C1 segment of cervical spinal cord (tissue), 14 donors: ENCODE data around the gene CLIP3.
"Not testable (repeated sequence)": the region's sequence is repeated elsewhere in the genome, so short reads cannot be mapped to it uniquely, and the experiment has no call there.

ENCODE experiments used
- DNase-seq, 14 donors: peaks; one replicate each; lab custom pipeline; 2025; lab: John Stamatoyannopoulos, UW

CLIP3 gene

DNA sequence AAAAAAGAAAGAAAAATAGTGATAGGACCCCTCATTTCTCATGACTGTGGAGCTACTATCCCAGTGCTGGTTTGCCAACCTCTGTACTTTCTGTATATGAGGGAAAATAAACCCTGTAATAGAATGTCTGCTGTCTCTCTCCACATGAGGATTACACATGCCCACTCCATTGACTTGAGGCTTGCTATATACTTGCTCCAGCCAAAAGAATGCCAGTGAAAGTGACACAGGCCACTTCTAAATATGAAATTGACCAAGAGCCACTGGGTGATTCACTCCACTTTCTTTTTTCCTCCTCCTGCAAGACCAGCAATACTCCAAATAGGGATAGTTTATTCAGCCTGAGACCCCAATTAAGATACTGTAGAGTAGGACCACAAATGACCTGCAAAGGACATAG is 15.2 kb upstream of the CLIP3 start:
- DNase-seq, result no peak

DNA sequence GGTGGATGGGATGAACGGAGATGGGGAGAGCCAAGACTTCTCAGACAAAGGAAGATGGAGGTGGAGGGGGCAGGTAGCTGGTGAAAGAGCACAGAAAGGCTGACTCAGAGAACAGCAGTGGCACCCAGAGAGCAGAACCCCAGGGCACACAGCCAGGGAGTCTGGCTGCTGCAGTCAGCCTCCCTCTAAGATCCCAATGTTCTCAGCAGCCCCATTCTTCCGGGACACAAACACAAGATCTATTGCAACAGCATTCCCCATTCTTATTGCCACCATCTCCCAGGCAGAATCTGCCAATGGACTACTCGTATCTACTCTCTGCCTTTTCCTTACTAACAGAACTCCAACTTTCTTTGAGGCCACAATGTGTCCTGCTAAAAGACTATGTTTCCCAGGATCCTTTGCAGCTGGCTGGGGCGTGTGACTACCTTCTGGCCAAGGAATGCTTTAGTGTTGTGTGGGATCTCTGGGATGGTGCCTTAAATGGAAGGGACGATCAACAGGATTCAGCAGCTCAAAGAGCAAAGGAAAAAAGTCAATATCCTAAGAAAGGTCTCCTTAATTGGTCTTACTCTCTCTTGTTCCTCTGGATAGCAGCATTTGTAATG is 13.9 kb upstream of the CLIP3 start:
- DNase-seq, result peak in 8 of 14 donors; percentile 9 to 70 (median 18)

DNA sequence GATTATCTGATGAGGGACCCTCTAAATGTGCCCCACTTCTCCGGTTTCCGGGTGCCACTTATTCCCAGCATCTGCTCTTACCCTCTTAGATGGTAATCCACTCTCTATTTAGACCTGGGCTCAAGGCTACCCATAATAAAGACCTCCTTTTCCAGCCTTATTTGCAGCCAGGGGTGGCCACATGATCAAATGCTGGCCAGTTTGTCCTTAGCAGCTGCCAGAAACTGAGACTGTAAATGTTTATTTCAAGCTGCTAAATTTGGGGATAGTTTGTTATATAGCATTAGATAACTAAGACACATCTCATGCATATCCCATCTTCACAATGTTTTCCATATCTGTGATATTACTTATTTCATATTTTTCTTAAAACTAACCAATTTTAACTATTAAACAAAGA is 11.3 kb upstream of the CLIP3 start:
- DNase-seq, result peak in 2 of 14 donors; percentile 4 to 9

DNA sequence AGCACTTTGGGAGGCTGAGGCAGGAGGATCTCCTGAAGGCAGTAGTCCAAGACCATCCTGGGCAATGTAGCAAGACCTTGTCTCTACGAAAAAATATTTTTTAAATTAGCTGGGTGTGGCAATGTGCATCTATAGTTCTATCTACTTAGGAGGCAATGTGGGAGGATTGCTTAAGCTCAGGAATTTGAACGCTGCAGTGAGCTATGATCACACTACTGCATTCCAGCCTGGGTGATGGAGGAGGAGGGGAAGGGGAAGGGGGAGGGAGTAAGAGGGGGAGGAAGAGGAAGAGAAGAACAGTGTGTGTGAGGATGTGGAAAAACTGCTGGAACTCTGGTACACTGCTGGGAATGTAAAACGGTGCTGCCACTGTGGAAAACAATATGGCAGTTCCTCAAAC is 9.2 kb upstream of the CLIP3 start:
- no peak for DNase-seq

GRCh38 chr19:36041092-36041491 is 8.4 kb upstream of the CLIP3 start:
- DNase-seq, result not testable (repeated sequence)

GRCh38 chr19:36040495-36040894 is 7.8 kb upstream of the CLIP3 start:
- DNase-seq, result no peak

- no peak for DNase-seq
Measured at GRCh38 chr19:36031308-36031707, 1.4 kb downstream of the CLIP3 start.

GRCh38 chr19:36030264-36031148 is 2.2 kb downstream of the CLIP3 start:
- DNase-seq, result peak in 1 of 14 donors; percentile 46

GRCh38 chr19:36028313-36029041 is 4.2 kb downstream of the CLIP3 start:
- peak in 1 of 14 donors; percentile 6 for DNase-seq

GRCh38 chr19:36027696-36028095 is 5.0 kb downstream of the CLIP3 start:
- DNase-seq, result no peak

DNA sequence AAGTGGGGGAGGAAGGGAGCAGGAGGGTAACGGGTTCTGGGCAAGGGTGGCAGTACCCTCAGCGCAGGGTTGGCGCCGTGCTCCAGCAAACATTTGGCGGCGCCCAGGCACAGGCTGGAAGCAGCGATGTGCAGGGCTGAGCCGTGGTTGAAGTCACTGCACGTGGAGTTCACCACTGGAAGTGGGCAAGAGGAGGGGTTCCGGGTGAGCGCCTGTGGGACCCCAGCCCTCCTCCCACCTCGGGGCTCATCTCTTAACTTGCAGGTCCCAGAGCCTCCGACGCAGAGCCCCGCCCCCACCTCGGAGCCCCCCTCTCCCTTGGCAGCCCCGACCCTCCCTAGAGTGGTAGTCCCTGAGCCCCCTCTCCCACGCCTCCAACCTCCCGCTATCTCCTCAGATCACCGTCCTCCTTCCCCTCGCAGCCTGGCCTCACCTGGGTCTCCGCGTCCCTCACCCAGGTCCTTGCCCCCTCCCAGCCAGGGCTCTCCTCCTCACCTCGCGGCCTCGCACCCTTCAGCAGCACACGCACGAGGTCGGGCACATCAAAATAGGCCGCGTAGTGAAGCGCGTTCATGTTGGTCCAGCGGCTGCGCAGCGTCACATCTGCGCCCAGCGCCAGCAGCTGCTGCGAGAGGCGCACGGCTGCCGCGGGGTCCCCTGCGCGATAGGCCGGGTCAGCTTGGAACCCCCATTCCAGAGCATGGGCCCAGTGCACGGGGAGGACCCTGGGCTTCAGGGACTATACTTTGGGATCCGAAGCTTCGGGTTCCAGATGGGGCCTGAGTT is 6.4 kb downstream of the CLIP3 start:
- DNase-seq, result no peak

- no peak for DNase-seq
Measured at GRCh38 chr19:36025541-36025940, 7.1 kb downstream of the CLIP3 start.

GRCh38 chr19:36023432-36023831 is 9.2 kb downstream of the CLIP3 start:
- DNase-seq, result no peak

DNA sequence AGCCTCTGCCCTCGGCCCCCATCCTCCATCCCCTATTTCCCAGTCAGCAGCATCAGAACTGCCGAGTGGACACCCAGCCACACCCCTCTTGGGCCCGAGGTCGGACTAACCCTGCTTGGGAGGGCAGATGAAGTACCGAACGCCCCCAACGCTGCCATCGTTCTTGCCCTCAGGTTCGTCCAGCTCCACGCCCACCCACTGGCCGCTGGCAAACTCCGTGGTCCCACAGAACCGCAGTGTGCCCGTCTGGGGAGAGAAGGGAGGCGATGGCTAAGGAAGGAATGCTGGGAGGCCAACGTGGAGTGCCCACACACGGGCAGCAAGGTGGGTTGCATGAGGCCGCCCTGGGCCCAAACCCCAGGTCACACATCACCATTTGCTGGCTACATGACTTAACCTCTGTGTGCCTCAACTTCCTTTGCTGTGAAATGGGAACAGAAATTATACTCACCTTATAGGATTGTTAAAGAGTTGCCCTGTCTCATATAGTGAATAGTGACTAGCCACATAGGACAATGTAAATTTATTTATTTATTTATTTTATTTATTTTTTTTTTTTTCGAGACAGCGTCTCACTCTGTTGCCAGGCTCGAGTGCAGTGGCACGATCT is 13.5 kb downstream of the CLIP3 start:
- no peak for DNase-seq

GRCh38 chr19:36014012-36014924 is 18.4 kb downstream of the CLIP3 start, which contains the start of gene ALKBH6:
Gene ALKBH6 (minus strand): TSS chr19:36014213. CDS start chr19:36013397, 816 bp downstream.
- peak; percentile 84 to 99 (median 96) for DNase-seq

GRCh38 chr19:36013280-36014011 is 19.2 kb downstream of the CLIP3 start:
- no peak for DNase-seq

GRCh38 chr19:36010402-36010801 is 22.3 kb downstream of the CLIP3 start:
- DNase-seq, result no peak

- DNase-seq, result no peak
Measured at GRCh38 chr19:36009633-36010379, 22.9 kb downstream of the CLIP3 start.
